Activated CD4-positive, alpha-beta T cell treated with anti-CD3 and anti-CD28 coated beads, Interleukin-10, Interleukin-2, amounts not matched to agents 100 ng/mL and 50 ng/mL, durations not matched to agents 16 hours and 8 hours (primary cell): Measurements from ENCODE around the gene LCN6.
A peak's percentile ranks its signal among the peaks of the same experiment; 100 is the strongest.
"Not testable (repeated sequence)": the region's sequence is repeated elsewhere in the genome, so short reads cannot be mapped to it uniquely, and the experiment has no call there.

ENCODE experiments used
- DNase-seq: peaks from one replicate; pipeline ENCODE4 v3.0.0-alpha.2; 2020

The LCN6 gene

GRCh38 chr9:136705564-136705963, 42.8 kb downstream of the LCN6 start:
- no peak for DNase-seq

DNA sequence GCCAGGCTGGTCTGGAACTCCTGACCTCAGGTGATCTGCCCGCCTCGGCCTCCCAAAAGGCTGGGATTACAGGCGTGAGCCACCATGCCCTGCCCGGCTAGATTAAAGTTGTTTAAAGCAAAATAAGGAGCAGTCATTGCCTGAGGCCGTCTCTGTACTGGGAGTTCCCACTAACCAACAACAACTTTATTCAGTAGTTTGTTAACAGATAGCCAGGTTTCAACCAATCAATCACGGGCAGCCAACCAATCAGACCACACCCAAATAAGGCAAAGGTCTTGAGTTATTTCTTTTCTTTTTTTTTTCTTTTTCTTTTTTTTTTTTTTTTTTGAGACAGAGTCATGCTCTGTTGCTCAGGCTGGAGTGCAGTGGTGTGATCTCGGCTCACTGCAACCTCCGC, 43.6 kb downstream of the LCN6 start:
- DNase-seq: not testable (repeated sequence)

DNA sequence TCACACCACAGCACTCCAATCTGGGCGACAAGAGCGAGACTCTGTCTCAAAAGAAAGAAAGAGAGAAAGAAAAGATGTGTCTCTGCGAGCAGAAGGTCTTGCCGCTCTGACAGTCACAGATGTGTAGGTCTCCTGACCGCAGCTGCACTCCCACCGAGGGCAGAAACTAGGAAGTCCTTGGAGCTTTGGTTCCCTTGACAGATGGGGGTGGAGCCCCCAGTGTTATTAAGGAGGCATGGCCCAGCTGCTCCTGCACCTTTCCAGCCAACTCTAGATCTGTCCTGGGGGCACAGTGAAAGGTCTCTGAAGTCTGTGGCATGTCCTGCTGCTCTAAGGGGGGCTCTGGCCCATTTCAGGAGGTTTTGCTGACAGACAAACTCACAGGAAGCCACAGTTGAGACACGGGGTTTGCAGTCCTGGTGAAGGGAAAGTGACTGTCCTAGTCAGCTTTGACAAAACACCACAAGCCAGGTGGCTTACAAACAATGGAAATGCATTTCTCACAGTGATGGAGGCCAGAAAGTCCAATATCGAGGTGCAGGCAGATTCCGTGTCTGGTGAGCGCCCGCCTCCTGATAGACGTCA, 45.0 kb downstream of the LCN6 start:
- DNase-seq: no peak

- no peak for DNase-seq
These were observed 46.7 kb downstream of the LCN6 start for GRCh38 chr9:136701668-136702053.

- DNase-seq: peak; percentile 85
These were observed 47.2 kb downstream of the LCN6 start for GRCh38 chr9:136700959-136701667.

GRCh38 chr9:136700304-136700703, 48.0 kb downstream of the LCN6 start:
- no peak for DNase-seq

GRCh38 chr9:136698635-136699246, 49.6 kb downstream of the LCN6 start:
- DNase-seq: no peak

GRCh38 chr9:136697821-136698526, 50.4 kb downstream of the LCN6 start:
- no peak for DNase-seq

DNA sequence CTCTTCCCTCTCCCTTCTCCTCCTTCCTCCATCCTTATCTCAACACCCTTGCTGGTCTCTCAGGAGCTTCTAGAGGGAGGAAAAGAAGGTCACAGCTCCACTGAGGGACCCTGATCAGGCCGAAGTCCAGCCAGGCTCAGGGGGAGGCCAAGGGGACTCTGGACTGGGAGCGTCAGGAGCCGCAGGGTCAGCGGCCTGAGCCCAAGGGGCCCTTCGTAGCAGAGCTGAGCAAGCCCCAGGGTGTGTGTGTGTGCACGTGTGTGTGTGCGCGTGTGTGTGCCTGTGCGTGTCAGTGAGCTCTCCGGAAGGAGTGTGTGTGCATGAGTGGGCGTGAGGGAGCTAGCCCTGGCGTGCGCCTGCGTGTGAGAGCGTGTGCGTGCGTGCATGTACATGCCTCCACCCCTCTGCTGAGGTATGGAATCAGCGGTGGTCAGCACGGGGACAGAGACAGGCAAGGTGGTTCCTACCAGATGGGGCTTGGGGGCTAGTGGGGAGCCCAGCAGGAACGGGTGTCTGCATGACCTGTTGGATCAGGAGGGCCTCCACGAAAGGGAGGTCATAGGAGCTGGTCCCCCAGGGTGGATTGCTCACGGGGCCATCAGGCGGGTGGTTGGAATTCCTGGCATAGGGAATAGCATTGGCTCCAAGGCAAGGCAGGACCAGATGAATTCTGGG, 51.0 kb downstream of the LCN6 start:
- DNase-seq: no peak

GRCh38 chr9:136696502-136696901, 51.8 kb downstream of the LCN6 start:
- no peak for DNase-seq

DNA sequence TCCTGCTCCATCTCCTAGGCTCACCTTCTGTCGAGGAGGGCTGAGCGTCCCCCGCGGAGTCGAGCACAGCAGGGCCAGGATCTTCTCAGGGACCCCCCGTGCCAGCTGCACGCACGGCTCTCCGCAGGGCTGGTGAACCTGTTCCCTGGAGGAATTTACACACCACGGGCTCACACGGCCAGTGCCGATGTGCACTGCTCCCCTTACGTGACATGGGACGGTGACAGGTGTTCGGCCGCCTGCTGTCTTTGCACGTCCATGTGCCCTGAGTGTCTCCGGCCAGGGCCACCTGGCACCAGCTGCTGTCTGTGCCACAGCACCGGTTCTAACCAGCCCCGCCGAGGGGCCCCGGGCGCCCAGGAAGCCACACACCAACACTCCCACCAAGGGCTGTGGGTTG, 52.4 kb downstream of the LCN6 start:
- DNase-seq: no peak

DNA sequence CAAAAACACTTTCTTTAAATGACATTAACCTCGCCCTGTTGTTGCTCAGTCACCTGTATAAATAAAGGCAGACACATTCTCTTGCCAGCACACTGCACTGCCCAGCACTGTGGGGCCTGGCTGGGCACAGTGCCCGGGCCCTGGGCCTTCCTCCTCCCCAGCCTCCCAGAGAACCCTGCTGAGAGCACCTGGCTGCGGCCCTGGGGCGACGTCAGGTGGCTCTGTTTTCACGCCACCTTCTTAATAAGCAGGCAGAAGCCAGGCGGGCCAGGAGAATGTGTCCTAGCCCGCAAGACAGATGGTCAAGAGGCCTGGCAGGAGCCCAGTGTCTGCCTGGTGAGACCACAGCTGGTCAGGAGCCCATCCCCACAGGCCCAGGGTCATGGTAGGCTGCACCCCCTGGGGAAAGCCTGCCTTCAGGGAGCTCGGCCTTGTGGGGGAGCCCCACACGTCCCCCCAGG, 52.9 kb downstream of the LCN6 start:
- DNase-seq: no peak

DNA sequence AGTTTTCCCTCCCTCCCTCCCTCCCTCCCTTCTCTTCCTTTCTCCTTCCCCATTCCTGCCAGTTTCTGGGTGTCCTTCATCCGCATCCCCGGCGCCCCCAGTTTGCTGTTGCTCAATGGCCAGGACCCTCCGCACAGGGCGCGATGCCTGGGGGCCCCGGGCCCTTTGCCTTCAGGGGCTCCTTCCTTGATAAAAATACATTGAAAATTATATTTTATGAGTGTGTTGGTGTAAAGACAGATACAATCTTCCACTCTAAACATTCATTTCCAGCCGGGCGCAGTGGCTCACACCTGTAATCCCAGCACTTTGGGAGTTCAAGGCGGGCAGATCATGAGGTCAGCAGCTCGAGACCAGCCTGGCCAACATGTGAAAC, 53.5 kb downstream of the LCN6 start:
- DNase-seq: no peak

- peak; percentile 44 for DNase-seq
These were observed 54.0 kb downstream of the LCN6 start for GRCh38 chr9:136694163-136694871.
